Skeletal muscle cell (primary cell): ENCODE results near the gene RPLP2.

Experiments used
- DNase-seq: peaks from one replicate; pipeline ENCODE4 v3.0.0-alpha.2; 2010; ENCODE audit warnings: low read depth
- H3K4me3 ChIP-seq: 2 replicates; pipeline ENCODE4 v1.5.1; 2011; ENCODE audit warnings: low read depth, mild to moderate bottlenecking, control low read depth, low read length, moderate library complexity

The RPLP2 gene

DNA sequence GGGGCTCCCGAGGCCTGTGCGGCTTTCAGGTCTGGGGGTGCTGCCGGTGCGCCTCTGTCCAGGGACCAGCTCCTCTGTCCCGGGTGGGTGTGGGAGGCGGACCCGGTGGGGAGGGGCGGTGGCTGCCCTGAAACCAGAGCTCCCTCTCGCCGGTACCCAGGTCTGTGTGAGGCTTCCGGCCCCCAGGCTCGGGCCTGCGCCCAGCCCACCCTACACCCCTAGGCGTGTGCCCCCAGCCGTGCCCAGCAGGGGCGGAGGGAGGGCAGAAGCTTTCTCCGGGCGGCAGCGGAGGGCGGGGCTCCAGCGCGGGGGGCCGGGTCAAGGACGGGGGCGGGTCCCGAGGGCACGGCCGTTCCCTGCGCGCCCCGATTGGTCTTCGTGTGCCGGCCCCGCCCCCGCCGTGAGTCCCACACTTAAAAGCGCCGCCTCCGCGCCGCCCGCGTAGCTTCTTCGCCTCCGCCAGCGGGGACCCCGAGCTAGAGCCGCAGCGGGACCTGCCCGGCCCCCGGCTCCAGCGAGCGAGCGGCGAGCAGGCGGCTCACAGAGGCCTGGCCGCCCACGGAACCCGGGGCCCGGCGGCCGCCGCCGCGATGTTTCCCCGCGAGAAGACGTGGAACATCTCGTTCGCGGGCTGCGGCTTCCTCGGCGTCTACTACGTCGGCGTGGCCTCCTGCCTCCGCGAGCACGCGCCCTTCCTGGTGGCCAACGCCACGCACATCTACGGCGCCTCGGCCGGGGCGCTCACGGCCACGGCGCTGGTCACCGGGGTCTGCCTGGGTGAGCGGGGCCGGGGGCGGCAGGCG, 9.6 kb downstream of the RPLP2 start:
- no peak for DNase-seq
- peak overlapping the region; percentile 75 for H3K4me3 ChIP-seq

DNA sequence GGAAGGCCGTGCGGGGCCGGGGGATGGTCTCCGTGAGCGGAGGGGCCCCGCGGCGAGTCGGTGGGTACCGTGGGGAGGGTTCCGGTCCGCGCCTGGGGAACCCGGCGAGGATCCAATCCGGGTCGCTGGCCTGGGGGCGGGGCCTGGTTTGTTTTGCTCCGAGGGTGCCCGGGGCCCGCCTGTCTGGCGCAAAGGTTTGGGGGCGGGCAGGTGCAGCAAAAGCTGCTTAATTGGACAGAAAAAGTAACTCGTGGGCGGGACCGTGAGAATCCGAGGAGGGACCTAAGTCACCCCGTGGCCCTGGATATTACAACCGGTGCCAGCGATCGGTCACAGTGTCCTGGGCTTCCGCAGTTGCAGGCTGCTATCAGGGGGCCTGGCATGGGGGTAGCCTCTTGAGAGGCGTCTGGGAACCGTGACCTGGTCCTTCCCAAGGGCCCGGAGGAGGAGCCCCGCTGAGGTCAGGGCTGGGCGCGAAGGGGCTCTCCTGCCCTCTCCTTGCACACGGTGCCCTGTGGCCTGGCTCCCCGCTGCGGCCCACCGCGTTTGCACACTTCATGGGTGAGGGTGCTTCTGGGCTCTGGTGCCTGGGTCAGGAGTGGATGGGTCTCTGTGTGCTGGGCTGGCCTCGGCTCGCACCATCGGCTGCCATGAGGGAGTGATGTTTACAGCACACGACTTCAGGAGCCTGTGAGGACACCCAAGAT, 10.3 kb downstream of the RPLP2 start:
- no peak for DNase-seq
- H3K4me3 ChIP-seq: peak overlapping the region; percentile 75

DNA sequence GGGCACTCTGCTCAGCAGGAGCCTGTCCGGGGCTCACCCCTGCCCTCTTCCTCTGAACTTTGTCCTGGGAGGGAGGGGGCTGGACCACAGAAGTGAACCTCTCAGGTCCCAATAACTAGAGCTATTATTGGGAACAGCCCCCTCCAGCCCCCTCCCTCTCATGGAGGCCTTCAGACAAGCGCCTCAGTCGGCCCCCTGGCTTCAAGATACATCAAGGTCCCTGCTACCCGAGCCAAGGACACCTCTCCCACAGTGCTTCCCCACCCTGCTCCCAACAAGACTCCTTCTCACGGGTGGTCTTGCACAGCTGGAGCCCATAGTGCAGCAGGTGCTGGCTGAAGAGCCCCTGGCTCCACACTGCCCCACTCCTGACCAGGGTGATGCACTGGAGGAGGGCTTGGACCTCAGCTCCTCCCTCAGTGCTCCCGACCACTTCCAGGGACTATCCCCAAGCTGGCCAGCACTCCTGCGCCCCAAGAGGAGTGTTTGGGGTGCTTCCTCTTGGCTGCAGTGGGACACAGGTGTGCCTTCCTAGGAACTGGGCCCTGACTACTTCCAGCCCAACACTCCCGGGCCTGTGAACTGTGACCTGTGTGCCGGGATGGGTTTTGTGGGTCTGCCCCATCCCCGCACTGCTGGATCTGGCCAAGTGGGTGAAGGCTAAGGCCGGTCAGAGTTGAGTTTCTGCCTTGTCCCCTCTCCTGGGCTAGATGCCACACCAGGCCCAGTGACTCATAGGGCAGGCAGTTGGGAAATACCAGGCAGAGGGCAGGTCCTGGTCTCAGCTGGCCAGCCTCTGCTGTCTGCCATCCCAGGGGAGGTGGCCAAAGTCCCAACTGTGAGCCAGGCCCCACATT, 11.1 kb downstream of the RPLP2 start:
- H3K4me3 ChIP-seq: peak overlapping the region; percentile 75
- DNase-seq: no peak

DNA sequence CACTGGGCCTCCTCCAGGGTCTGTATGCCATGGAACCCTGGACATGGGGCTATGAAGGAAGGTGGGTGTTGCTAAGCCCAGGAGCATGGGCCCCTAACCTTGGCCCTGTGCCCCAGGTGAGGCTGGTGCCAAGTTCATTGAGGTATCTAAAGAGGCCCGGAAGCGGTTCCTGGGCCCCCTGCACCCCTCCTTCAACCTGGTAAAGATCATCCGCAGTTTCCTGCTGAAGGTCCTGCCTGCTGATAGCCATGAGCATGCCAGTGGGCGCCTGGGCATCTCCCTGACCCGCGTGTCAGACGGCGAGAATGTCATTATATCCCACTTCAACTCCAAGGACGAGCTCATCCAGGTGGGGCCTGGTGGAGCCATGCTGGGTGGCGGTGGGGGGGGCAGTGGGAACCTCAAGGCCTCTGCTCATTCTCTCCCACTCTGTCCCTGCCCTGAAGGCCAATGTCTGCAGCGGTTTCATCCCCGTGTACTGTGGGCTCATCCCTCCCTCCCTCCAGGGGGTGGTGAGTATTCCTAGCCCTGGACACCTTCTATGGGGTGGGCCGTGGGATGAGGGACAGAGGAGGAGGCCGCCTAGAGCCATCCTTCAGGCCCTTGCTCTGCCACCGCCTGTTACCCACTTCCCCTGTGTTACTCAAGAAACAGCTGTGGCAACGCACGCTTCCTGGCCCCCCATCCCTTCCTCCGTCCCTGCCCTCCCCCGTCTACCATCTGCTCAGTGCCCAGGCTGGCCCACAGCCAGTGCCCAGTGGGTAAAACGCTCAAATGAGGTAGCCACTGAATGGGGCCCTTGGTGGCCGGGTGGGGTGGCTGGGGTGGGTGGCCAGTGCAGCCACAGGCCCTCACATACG, 12.0 kb downstream of the RPLP2 start:
- no peak overlapping the region for H3K4me3 ChIP-seq
- no peak for DNase-seq

DNA sequence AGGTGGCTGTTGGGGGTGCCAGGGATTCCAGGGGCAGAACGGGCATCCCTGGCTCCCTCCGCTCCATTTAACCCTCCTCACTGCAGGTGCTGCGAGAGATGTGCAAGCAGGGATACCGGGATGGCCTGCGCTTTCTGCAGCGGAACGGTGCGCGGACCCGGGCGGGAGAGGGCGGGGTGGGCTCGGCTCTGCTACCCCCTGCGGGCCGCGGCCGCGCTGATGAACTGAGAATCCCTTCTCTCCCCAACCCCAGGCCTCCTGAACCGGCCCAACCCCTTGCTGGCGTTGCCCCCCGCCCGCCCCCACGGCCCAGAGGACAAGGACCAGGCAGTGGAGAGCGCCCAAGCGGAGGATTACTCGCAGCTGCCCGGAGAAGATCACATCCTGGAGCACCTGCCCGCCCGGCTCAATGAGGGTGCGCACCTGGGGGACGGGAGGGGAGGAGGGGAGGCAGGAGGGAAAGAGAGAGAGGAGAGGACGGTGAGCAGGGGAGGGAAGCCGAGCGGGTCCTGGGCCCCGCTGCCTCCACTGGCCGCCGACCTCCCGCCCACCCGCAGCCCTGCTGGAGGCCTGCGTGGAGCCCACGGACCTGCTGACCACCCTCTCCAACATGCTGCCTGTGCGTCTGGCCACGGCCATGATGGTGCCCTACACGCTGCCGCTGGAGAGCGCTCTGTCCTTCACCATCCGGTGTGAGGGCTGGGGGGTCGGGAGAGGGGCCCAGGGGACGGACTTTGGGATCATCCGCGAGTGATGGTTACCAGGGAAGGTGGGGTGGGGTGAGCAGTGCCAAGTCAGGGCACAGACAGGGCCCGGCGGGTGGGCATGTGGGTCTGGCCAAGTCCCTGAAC, 13.9 kb downstream of the RPLP2 start:
- DNase-seq: no peak
- H3K4me3 ChIP-seq: no peak overlapping the region

DNA sequence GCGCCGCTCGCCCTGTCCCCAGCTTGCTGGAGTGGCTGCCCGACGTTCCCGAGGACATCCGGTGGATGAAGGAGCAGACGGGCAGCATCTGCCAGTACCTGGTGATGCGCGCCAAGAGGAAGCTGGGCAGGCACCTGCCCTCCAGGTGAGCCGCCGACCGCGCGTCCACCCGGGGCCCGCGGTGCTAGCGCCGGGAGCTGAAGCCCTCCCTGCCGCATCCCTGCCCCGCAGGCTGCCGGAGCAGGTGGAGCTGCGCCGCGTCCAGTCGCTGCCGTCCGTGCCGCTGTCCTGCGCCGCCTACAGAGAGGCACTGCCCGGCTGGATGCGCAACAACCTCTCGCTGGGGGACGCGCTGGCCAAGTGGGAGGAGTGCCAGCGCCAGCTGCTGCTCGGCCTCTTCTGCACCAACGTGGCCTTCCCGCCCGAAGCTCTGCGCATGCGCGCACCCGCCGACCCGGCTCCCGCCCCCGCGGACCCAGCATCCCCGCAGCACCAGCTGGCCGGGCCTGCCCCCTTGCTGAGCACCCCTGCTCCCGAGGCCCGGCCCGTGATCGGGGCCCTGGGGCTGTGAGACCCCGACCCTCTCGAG, 14.6 kb downstream of the RPLP2 start:
- DNase-seq: no peak
- no peak overlapping the region for H3K4me3 ChIP-seq

DNA sequence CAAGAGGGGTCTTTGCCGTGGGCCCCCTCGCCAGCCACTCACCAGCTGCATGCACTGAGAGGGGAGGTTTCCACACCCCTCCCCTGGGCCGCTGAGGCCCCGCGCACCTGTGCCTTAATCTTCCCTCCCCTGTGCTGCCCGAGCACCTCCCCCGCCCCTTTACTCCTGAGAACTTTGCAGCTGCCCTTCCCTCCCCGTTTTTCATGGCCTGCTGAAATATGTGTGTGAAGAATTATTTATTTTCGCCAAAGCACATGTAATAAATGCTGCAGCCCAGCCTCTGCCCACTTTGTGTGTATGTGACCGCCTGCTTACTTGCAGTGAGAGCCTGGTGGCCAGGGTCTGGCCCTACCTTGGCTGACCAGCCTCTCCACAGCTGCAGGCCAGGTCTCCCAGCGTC, 15.2 kb downstream of the RPLP2 start:
- DNase-seq: no peak
- no peak overlapping the region for H3K4me3 ChIP-seq

DNA sequence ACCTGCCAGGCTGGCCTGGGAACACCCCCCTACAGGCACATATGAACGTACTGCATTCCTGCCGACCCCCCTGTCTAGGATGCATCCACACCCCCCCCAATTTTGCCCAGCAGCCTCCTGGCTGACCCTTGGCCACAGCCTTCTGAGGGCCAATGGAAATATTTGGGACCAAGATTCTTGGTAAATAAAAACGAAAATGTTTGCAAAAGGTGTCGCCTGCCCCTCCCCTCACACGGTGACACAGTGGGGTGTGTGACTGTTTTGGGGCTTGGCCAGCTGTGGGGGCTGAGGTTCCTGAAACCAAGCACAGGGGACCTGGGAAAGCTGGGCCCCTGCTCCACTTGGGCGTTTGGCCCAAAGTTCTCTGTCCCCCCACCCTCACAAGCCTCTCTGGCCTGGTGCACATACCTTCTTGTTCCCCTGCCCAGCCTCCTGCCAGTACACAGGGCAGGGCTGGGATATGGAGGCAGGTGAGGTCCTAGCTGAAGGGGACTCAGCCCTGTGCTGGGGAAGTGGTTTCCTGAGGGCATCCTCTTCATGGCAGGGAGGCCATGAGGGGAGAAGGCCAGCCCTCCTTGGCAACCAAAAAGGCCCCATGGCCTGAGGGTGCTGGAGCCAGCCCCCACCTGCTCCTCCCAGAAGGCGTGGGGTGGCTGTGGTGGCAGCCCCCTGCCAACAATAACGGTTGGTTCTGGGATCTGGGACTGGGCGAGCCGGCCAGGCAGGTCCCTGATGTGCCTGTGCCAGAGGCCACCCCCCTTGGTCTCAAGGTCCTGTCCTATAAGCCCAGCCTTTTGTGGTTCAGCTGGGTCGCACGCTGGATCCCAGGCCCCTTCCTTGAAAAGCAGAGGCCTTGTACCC, 15.8 kb downstream of the RPLP2 start:
- no peak for DNase-seq
- no peak overlapping the region for H3K4me3 ChIP-seq

DNA sequence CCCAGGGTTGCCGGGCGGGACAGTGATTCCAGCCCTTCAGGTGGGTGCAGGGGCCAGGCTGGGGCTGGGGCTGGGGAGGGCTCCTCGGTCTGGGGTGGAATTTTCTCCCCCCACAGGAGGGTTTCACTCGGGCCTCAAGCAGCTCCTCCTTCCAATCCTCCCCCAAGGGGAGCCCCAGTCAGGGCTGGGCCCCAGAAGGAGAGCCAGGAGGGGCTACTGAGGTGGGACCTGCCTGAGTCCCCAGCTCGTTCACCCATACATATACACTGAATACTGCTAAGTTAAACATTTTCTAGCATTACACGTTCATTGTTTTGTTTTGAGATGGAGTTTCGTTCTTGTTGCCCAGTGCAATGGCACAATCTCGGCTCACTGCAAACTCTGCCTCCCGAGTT, 16.5 kb downstream of the RPLP2 start:
- no peak overlapping the region for H3K4me3 ChIP-seq
- no peak for DNase-seq

DNA sequence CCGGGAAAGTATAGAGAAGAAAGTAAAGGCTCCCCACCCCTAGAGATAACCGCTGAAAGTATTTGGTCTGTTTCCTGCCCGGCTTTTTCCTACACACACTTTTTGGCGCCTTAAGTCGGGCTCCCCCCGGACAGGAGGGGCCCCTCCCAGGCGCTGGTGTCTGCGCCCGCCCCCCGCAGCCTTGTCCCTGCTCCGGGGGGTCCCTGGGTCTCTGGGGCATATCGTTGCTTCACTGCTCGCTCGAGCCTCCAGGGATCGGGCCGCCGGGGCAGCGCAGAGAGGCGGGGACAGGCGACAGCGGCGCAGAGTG, 17.0 kb downstream of the RPLP2 start:
- no peak for DNase-seq
- peak overlapping the region; percentile 29 for H3K4me3 ChIP-seq

DNA sequence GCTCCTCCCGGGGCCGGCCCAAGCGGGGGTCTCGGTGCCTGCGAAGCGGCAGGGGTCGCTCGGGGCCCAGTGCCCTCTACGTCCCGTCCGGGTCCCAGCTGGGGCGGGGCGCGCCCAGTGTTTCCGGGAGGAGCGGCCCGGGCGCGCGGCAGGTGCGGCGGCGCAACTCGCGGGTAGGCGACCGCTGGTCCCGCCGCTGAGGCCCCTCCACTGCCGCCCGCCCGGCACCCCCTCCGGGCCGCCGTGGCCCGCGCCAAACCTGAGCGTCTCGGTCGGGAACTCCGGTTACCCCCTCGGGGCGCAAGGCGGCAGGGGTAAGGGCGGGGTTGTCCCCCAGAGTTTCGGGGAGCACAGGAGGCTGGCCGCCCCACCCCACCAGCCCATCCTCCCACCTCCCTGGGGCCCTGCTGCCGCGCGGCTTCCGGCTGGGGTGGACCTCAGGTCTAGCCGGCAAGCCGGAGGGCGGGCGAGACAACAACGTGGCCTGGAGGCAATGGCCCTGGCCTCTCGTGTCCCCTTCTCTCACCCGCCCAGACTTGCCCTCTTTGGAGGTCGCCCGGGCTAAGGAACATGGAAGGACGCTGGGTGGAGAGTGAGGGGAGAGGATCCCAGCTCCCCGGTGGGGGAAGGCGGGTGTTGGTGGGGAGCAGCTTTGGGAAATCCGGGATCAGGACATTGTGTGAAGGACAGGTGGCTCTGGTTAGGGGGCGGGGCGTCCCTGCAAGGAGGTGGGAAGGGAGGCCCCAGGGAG, 17.6 kb downstream of the RPLP2 start:
- DNase-seq: no peak

DNA sequence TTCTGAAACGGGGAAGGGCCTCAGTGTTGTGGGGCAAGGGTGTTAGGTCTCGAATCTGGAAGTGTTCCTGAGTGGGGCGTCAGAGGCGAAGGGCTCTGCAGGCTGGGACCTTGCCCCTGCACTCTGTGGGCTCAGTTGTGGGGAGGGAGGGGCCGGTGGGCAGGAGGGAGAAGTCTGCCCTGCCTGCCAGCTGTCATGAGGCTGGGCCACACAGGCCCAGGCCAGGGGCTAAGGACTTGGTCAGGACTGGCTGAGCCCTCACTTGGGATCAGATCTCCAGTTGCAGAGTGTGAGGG, 18.1 kb downstream of the RPLP2 start, which contains the start of gene CRACR2B:
Gene CRACR2B, plus strand, starts transcription at position 23 of the 296 bp plus-strand sequence. CDS start 689 bp downstream, outside the sequence.
- H3K4me3 ChIP-seq: peak within 1 kb of the TSS; percentile 29
- no peak for DNase-seq

More for the DNA sequence above, 17.6 kb downstream of the RPLP2 start:
- H3K4me3 ChIP-seq: peak overlapping the region; percentile 29

DNA sequence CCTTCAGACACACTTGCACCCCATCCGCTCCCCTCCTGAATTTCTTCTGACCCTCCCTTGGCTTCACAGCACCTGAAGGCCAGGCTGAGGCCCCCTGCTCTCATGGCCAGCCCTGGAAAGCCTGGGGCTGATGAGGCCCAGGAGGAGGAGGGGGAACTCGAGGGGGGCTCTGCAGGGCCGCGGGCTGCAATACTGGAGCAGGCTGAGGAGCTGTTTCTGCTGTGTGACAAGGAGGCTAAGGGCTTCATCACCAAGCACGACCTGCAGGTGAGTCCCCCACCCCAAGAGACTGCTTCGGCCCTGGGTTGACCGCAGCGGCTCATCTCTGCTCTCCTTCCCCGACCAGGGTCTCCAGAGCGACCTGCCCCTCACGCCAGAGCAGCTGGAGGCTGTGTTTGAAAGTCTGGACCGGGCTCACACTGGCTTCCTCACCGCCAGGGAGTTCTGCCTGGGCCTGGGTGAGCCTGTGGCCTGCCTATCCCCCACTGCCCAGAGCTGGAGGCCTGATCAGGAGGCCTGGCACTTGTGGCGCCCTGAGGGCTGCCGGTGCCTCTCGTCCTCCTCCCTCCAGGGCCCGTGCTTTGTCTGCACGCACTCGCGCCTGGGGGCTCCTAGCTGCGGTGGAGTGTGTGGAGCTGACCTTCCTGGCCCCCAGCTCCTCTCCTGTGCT, 18.9 kb downstream of the RPLP2 start:
- no peak overlapping the region for H3K4me3 ChIP-seq
- no peak for DNase-seq

DNA sequence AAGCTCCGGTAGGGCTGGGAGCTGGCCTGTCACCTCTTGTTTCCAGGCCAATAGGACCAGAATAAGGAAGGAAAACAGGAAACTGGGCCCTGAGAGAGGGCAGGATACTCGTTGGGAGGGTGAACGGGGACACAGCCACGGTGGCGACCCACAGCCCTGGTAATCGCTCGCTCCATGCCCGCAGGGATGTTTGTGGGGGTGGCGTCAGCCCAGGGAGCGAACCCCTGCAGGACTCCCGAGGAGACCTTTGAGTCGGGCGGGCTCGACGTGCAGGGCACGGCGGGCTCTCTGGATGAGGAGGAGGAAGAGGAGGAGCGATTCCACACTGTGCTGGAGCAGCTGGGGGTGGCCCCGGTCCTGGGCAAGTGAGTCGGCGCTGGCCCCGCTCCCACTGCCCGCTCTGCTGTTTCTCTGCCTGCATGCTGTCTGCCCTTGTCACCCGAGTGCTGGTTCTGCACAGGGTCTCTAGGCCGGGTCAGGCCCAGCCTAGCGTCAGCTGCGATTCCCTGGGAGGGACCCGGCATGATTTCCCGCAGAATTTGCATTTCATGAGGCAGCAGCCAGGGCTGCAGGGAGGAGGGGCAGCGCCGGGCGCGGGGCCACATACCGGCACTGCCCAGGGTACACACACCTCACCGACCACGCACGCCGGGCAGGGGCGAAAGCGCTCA, 19.5 kb downstream of the RPLP2 start:
- no peak for DNase-seq
- peak overlapping the region; percentile 42 for H3K4me3 ChIP-seq

DNA sequence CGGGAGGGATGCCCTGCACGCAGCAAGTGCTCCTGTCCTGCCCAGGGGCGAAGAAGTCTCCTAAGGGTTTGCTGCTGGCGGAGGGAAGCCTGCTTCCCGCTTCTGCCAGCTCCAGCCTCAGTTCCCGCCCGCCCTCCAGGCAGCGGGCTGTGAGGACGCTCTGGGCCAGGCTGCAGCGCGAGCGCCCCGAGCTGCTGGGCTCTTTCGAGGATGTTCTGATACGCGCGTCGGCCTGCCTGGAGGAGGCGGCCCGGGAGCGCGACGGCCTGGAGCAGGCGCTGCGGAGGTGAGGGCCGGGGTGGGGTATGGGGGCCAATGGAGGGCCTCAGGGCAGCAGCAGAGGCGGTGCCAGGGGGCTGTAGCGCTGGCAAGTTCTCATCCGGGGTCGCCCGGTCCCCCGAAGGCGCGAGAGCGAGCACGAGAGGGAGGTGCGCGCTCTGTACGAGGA, 20.1 kb downstream of the RPLP2 start:
- peak overlapping the region; percentile 42 for H3K4me3 ChIP-seq

More for the DNA sequence above, 20.1 kb downstream of the RPLP2 start:
- no peak for DNase-seq
